OCI-LY3 (cell line): ENCODE data around the gene FGR.
A peak's percentile ranks its signal among the peaks of the same experiment; 100 is the strongest.

Experiments used
- H2AFZ ChIP-seq: fragments of 200-600, 300-600 bp; shearing (Covaris generic); 2 replicates; pipeline ENCODE4 v1.6.0; 2014; ENCODE audit warnings: antibody characterized with exemption, low read depth, low read length
- H3K27ac ChIP-seq: fragments of 200-600, 300-600 bp; sonication (generic); 2 replicates; pipeline ENCODE4 v1.5.1; 2014; ENCODE audit warnings: mild to moderate bottlenecking, low read length, moderate library complexity, mixed read lengths
- H3K27me3 ChIP-seq: fragments of 200-600, 300-600 bp; sonication (generic); 2 replicates; pipeline ENCODE4 v1.6.1; 2014; ENCODE audit warnings: low read depth, low read length, mixed read lengths
- H3K36me3 ChIP-seq: fragments of 200-600, 300-600 bp; sonication (generic); replicated peaks from 2 replicates; pipeline ENCODE3; 2014; ENCODE audit warnings: low read depth, low read length, mixed read lengths
- H3K4me1 ChIP-seq: fragments of 300-600, 200-600 bp; sonication (generic); 2 replicates; pipeline ENCODE4 v1.6.1; 2014; ENCODE audit warnings: low read length, mixed read lengths
- H3K4me2 ChIP-seq: fragments of 200-600, 300-600 bp; sonication (generic); 2 replicates; pipeline ENCODE4 v1.6.1; 2014; ENCODE audit warnings: low read length, mixed read lengths
- H3K4me3 ChIP-seq: fragments of 300-600, 200-600 bp; sonication (generic); 2 replicates; pipeline ENCODE4 v1.5.1; 2014; ENCODE audit warnings: antibody characterized with exemption, mild to moderate bottlenecking, low read length, moderate library complexity
- H3K79me2 ChIP-seq: fragments of 300-600, 200-600 bp; shearing (Covaris generic); 2 replicates; pipeline ENCODE4 v1.6.1; 2014; ENCODE audit warnings: mild to moderate bottlenecking, low read length, mixed read lengths
- H3K9ac ChIP-seq: fragments of 300-600, 200-600 bp; shearing (Covaris generic); 2 replicates; pipeline ENCODE4 v1.6.0; 2014; ENCODE audit warnings: mild to moderate bottlenecking, low read length, moderate library complexity
- H3K9me3 ChIP-seq: fragments of 200-600, 300-600 bp; shearing (Covaris generic); 2 replicates; pipeline ENCODE4 v1.6.1; 2014; ENCODE audit warnings: low read length, mixed read lengths; ENCODE audit not compliant: insufficient read depth
- H4K20me1 ChIP-seq: fragments of 200-600, 300-600 bp; sonication (generic); 2 replicates; pipeline ENCODE4 v1.6.1; 2016; ENCODE audit warnings: low read length, mixed read lengths; ENCODE audit not compliant: insufficient read depth
- CTCF ChIP-seq: fragments of 200-600, 300-600 bp; sonication (generic); IDR thresholded peaks from 2 replicates; pipeline ENCODE4 v1.5.1; 2014; ENCODE audit warnings: antibody characterized with exemption, low read length, low read depth
- EZH2phosphoT487 ChIP-seq: fragments of 200-600 bp; shearing (Covaris generic); IDR thresholded peaks from 2 replicates; pipeline ENCODE4 v1.6.1; 2018; ENCODE audit warnings: antibody characterized with exemption, mixed run types, low read depth

Gene FGR

GRCh38 chr1:27658951-27659496, 24.0 kb upstream of the FGR start:
- H3K9me3 ChIP-seq: no peaks in the 10 kb centered on the region
- H3K4me2 ChIP-seq: peak overlapping the region; percentile 98
- no peaks in the 10 kb centered on the region for H3K79me2 ChIP-seq
- H3K27me3 ChIP-seq: no peaks in the 10 kb centered on the region
- no peaks in the 10 kb centered on the region for H4K20me1 ChIP-seq
- peaks cover 36% of the 10 kb centered on the region for H3K4me1 ChIP-seq
- H3K9ac ChIP-seq: peak overlapping the region; percentile 78
- peak overlapping the region; percentile 86 for H3K27ac ChIP-seq
- TF ChIP-seq EZH2phosphoT487 (no peak), CTCF (no peak)
- peak overlapping the region; percentile 87 for H3K4me3 ChIP-seq
- peak overlapping the region; percentile 65; the same call in 1 of the 2 replicates for H2AFZ ChIP-seq
- no peaks in the 10 kb centered on the region for H3K36me3 ChIP-seq

GRCh38 chr1:27656157-27656893, 21.3 kb upstream of the FGR start:
- Histone ChIP-seq H3K79me2 (no peaks in the 10 kb centered on the region), H3K27me3 (no peaks in the 10 kb centered on the region), H4K20me1 (no peaks in the 10 kb centered on the region), H3K4me2 (no peak overlapping the region), H3K9ac (no peak overlapping the region), H3K27ac (no peak overlapping the region), H3K4me1 (peaks cover 27% of the 10 kb centered on the region), H3K9me3 (no peaks in the 10 kb centered on the region), H3K4me3 (no peak overlapping the region), H3K36me3 (no peaks in the 10 kb centered on the region), H2AFZ (no peak overlapping the region)
- TF ChIP-seq EZH2phosphoT487 (no peak), CTCF (peak; percentile 27; the same call in 1 of the 2 replicates)

DNA sequence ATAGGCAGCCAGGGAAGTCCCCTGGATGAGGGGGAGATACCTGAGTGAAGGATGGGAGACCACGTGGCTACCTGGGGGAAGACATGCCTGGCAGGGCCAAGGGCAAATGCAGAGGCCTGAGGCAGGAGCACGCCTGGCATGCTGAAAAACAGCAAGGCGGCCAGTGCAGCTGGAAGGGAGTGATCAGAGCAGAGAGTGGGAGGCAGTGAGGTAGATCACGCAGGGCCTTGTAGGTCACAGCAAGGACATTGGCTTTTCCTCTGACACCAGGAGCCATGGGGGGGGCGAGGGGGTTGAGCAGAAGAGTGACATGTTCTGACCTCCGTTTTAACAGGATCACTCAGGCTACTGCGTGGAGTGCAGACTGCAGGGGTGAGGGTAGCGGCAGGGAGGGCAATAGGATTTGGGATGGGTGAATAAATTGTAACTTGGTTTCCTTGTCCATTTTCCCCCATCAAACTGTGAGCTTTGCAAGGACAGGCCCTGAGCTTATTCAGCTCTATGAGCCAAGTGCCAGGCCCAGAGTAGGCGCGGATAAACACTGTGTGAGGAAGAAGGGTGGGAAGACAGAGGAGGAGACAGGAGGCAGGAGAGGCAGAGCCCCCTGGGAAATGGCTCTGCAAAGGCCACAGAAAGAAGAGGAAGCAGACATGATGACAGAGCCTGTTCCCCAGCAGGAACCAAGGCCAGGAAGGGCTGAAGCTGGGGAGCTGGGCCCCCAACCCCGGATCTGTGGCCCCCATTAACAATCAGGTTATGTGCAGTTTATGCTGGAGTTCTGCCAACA, 20.4 kb upstream of the FGR start:
- Histone ChIP-seq H3K9ac (no peak overlapping the region), H3K4me3 (no peak overlapping the region), H3K79me2 (no peaks in the 10 kb centered on the region), H3K36me3 (no peaks in the 10 kb centered on the region), H3K9me3 (no peaks in the 10 kb centered on the region), H4K20me1 (no peaks in the 10 kb centered on the region), H3K4me2 (no peak overlapping the region), H2AFZ (no peak overlapping the region), H3K27ac (no peak overlapping the region), H3K27me3 (no peaks in the 10 kb centered on the region), H3K4me1 (peaks cover 25% of the 10 kb centered on the region)
- TF ChIP-seq CTCF: no peak
- no peak for TF ChIP-seq EZH2phosphoT487
